HG03571 (cell line): ENCODE measurements around the gene RTN4.

Source experiments
- ATAC-seq: cut with Tn5 transposase; IDR thresholded peaks from one replicate; pipeline ENCODE4 v1.9.1; 2021; ENCODE audit not compliant: unreplicated experiment

The RTN4 gene

DNA sequence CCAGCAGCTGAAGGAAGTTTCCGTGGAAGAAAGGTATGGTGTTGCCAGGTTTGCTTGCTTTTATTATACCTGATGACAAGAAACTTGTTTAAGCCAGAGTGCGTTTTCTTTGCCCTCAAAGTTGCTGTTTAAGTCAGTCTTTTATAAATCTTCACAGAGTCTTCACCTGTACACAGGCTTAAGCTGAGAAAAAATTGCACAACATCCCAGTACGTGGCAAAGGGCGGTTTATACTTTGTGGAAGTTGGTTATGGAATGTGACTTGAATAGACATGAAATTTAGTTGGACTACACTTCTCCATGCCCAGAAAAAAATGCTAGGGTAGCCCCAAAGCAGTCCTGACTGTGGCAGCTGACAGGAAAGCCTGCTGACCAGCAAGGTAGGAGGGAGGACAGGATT lies 121.5 kb downstream of the RTN4 start:
- no peak for ATAC-seq

DNA sequence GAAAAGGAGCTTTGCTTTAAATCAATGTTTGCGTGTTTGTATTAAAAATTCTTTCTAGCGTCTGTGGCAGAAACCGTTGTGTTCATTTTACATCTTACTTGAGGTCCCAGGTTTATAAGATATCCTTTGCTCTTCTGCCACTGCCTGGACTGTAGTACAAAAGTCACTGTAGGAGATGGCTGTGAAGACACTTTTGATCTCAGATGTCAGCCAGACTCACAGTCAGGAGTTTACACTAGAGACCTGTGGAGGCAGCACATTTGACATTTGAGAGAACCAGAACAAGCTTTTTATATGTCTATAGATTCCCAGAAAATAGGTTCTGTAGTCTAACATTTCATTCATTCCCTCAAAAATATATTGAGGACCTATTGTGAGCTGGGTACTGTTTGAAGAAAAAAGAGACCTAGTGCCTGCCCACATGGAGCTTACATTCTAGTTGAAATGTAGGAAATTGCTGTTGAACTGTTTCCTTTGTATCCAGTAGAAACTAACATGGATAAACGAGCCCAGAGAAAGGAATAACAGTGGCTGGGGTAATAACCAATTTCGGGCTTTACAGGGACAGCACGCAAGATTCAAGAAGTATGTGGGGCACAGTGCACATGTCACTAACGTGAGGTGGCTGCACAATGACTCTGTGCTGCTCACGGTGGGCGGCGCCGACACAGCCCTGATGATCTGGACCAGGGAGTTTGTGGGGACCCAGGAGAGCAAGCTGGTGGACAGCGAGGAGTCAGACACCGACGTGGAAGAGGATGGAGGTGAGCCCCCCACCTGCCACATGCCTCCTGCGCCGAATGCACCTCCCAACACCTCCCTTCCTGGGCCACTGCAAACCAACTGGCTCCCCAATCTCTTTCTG lies 122.3 kb downstream of the RTN4 start:
- no peak for ATAC-seq

DNA sequence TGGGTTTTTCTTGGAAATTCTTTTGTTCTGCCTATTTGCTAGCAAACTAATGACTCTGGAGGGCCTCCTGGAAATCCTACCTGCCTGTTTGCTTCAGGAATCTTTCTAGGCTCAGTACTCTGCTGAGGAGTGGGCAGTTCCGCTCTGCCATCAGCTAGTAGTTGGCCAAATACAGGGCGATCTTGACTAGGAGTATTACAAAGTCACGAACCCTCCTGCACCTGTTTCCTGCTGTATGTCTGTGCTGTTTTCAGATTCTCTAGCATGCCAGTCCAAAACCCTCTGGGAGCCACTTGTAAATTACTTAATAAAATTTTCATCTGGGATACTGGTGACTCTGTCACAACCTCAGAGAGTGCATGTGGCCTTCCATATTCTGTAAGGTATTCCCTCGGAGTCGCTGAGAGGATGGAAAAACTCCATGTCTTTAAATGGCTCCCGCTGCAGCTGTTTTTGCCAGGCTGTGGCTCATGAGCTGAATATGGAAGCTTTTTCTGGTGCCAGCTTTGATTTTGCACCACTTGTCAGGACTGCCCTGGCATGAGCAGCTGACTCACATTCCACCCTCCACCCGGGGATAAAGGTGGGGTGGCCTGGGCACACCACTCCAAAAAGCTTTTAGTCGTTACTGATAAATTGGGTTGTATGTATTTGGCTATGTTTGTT lies 123.0 kb downstream of the RTN4 start:
- ATAC-seq = no peak

DNA sequence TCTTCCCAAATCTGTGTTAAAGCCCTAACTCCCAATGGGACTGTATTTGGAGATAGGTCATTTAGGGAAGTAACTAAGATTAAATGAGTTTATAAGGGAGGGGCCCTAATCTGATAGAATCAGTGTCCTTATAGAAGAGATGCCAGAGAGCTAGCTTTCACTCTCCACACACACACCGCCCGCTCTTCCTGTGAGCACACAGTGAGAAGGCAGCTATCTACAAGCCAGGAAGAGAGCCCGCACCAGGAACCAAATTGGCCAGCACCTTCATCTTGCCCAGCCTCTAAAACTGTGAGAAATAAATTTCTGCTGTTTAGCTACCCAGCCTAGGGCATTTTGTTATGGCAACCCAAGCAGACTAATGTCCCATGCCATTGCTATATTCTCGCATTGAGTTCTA lies 125.2 kb downstream of the RTN4 start:
- ATAC-seq = no peak

DNA sequence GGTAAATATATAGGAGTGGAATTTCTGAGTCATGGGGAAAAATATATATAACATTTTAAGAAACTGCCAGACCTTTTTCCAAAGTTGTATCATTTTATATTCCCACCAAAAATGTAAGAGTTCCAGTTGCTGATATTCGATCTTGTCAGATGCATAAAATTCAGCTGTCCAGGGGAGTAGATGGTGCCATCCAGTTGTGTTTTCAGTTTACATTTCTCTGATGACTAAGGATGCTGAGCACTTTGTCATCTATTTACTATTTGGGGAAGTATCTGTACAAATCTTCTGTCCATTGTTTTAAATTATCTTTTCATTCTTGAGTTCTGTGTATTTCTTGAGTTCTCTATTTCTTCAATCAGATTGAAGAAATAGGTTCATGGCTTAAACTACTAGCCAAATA lies 126.1 kb downstream of the RTN4 start:
- no peak for ATAC-seq
